Activated naive CD4-positive, alpha-beta T cell (primary cell): ENCODE measurements around the gene PDLIM3.
"Not testable (repeated sequence)": the region's sequence is repeated elsewhere in the genome, so short reads cannot be mapped to it uniquely, and the experiment has no call there.

Experiments used
- DNase-seq, 4 experiments: peaks; one replicate each; lab custom pipeline; 2025; lab: John Stamatoyannopoulos, UW

PDLIM3 gene

GRCh38 chr4:185520119-185520518 lies 15.2 kb downstream of the PDLIM3 start:
- no peak for DNase-seq

- no peak for DNase-seq
Measured at GRCh38 chr4:185518494-185518893, 16.8 kb downstream of the PDLIM3 start.

- DNase-seq = no peak
Measured at GRCh38 chr4:185518069-185518468, 17.2 kb downstream of the PDLIM3 start.

- no peak for DNase-seq
Measured at GRCh38 chr4:185515248-185515647, 20.1 kb downstream of the PDLIM3 start.

GRCh38 chr4:185514182-185514697 lies 21.1 kb downstream of the PDLIM3 start:
- DNase-seq = no peak

- DNase-seq = no peak
Measured at GRCh38 chr4:185513489-185514181, 21.7 kb downstream of the PDLIM3 start.

GRCh38 chr4:185512516-185512915 lies 22.8 kb downstream of the PDLIM3 start:
- no peak for DNase-seq

- DNase-seq = not testable (repeated sequence)
Measured at GRCh38 chr4:185511243-185511642, 24.1 kb downstream of the PDLIM3 start.

GRCh38 chr4:185510806-185511205 lies 24.5 kb downstream of the PDLIM3 start:
- DNase-seq = no peak

GRCh38 chr4:185508181-185508580 lies 27.1 kb downstream of the PDLIM3 start:
- no peak for DNase-seq

GRCh38 chr4:185506422-185506821 lies 28.9 kb downstream of the PDLIM3 start:
- DNase-seq = no peak

- no peak for DNase-seq
Measured at GRCh38 chr4:185504098-185505047, 30.9 kb downstream of the PDLIM3 start.

GRCh38 chr4:185502386-185502785 lies 32.9 kb downstream of the PDLIM3 start:
- no peak for DNase-seq

GRCh38 chr4:185500576-185500975 lies 34.7 kb downstream of the PDLIM3 start:
- no peak for DNase-seq

- no peak for DNase-seq
Measured at GRCh38 chr4:185500035-185500434, 35.3 kb downstream of the PDLIM3 start.

- DNase-seq = no peak
Measured at GRCh38 chr4:185488650-185489049, 46.7 kb downstream of the PDLIM3 start.

- DNase-seq = no peak
Measured at GRCh38 chr4:185481401-185481800, 53.9 kb downstream of the PDLIM3 start.

- no peak for DNase-seq
Measured at GRCh38 chr4:185480016-185480732, 55.1 kb downstream of the PDLIM3 start.

GRCh38 chr4:185479507-185479971 lies 55.8 kb downstream of the PDLIM3 start:
- no peak for DNase-seq

- DNase-seq = no peak
Measured at GRCh38 chr4:185473247-185473646, 62.1 kb downstream of the PDLIM3 start.

GRCh38 chr4:185472103-185472542 lies 63.2 kb downstream of the PDLIM3 start:
- no peak for DNase-seq
